ENCODE data around the gene EPHA7. TPM values are rescaled to one million over a fixed set of nuclear protein-coding genes. Genes with fewer than 3 reads are reported as not detected.
A peak's percentile ranks its signal among the peaks of the same experiment; 100 is the strongest.

EPHA7 gene
- 0.10 TPM for total RNA-seq
- long read RNA-seq, result 0 reads

DNA sequence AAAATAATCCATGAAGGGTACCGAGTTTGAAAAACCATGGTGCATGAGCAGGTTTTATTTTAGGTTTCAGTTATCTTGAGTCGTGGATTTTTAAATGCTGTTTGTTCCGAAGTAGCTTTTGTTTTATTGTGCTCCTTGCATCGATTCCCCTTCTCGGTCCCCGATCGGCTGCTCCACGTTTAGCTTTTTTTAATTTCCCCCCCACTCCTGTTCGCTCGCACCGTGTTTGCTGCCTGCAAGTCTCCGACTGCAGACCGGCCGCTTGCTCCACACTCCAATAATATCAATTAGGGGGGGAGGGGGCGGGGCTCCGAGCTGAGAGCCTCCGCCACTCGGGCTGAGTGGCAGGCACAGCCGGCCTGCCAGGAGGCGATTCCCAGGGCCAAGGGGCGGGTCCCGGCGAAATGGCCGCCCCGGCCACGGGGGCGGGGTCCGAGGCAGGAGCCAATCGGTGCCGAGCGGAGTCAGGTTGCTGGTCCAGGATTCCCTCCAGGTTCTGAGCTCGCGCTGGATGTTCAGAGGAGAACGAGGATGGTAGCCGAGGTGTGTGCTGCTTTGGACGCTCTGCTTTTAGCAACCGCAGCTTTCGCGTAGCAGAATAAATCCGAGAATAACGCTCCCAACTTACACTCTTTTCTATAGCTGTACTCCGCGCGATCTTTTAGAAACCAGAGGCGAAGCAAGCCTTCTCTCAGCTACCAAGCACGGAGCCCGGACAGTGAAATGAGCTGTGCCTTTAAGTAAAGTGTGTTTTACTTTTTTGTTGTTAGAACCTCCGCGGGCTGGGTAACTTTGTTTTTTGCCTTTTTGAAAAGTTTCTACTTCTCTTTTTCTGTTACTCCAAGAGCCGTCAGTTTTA is at the start of gene EPHA7:
Gene EPHA7, minus strand, starts transcription at position 256 of the 859 bp plus-strand sequence. Its CDS starts 218 bp downstream, at position 38.
- peak; percentile 93 for DNase-seq (ENCODE audit: low spot score)

DNA sequence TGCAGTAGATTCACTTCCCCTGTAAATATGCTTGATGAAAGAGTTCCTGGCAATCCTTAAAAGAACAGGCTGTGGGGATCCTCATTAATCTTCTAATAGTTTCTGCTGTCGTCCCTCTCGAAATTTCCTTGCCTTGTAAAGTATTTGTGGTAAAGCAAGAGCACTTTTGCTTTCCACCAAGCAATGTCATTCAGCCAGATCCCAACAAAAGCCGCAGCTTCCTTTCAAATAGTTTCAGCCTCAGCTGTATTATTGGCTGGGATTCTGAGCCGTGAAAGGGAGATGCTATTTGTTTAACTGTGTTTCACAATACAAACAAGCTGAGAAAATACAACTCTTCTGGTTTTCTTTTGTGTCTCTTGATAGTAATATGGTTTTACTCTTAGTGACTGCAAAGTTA is 48.9 kb upstream of the EPHA7 start:
- DNase-seq (ENCODE audit: low spot score), result no peak

DNA sequence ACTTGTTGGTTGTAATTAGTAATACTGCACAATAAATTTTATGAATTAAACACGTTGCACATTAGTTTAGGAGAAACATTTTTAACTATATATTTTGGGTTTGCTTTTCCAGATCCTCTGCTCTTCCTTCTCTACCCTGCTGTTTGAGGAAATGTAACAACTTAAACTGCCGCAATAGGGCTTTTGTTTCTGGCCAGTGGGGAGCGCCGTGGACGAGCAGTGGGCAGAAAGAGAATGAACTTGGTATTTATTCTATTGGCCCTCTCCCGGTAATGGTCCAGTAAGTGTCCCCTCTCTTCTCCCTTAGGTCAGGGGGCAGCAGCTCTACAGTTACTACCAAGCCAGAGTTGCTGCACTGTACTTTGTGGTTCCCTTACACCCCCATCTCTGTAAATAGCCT is 35.2 kb upstream of the EPHA7 start:
- DNase-seq (ENCODE audit: low spot score), result no peak

DNA sequence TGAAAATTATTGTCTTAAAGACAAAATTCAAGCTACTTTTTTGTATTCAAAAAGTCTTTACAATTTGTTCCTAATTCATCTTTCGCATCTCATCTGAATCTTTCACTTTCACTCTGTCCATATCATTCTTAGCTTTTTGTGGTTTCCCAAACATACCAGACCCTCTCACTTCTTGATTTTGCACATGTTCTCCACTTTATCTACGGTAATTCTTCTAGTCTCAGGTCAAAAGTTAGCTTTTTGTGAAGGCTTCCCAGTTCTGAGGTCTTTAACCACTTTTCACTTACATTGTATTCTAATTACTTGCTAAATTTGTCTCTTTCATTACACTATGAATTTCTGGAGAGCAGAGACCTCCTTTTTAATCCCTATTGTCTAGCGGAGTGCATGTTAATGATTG is 34.6 kb upstream of the EPHA7 start:
- DNase-seq (ENCODE audit: low spot score), result no peak

DNA sequence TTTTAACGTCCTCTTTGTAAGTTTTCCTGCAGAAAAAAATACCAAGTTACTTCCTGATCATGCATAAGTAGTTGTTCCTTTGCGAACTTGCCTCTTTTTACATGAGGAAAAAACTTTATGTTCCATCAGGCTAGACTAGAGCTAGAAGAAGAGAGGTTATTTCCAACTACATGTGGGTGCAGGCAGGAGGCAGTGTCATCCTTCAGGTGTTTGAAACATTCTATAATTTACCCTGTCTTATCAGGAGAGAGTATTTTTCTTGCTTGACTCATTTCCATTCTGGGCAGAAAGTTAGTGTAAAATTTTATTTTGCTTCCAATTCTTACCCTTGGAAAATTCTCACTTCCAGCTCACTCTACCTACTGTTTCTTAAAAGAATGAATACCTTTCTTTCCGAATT is 28.5 kb upstream of the EPHA7 start:
- no peak for DNase-seq (ENCODE audit: low spot score)

DNA sequence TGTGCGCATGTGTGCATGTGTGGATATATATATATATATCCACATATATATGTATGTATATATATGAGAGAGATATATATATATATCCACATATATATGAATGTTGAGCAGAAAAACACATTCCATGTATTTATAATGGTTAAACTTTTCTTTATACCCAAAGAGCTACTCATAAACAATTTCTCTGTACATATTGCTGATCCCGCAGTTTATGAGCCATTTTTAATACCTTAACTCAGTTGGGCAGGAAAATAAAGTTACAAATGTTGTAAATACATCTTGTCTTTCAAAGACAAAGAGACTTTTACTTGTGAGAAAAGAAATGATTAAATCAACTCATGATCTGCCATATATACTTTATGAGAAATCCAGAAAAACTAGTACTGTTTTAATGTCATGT is 18.1 kb upstream of the EPHA7 start:
- DNase-seq (ENCODE audit: low spot score), result no peak

DNA sequence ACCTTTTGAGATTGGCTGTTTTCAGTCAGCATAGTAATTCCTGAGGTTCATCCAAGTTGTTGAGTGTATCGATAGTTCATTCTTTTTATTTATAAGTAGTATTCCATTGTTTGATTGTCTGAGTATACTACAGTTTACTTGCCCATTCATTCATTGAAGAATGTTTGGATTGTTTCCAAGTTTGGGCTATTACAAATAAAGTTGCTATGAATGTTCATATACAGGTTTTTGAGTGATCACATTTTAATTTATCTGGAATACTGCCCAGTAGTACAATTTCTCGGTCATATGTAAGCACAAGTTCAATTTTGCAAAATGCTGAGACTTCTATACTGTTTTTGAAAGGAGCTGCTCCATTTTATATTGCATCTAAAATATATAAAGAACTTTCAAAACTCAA is 14.2 kb upstream of the EPHA7 start:
- no peak for DNase-seq (ENCODE audit: low spot score)

DNA sequence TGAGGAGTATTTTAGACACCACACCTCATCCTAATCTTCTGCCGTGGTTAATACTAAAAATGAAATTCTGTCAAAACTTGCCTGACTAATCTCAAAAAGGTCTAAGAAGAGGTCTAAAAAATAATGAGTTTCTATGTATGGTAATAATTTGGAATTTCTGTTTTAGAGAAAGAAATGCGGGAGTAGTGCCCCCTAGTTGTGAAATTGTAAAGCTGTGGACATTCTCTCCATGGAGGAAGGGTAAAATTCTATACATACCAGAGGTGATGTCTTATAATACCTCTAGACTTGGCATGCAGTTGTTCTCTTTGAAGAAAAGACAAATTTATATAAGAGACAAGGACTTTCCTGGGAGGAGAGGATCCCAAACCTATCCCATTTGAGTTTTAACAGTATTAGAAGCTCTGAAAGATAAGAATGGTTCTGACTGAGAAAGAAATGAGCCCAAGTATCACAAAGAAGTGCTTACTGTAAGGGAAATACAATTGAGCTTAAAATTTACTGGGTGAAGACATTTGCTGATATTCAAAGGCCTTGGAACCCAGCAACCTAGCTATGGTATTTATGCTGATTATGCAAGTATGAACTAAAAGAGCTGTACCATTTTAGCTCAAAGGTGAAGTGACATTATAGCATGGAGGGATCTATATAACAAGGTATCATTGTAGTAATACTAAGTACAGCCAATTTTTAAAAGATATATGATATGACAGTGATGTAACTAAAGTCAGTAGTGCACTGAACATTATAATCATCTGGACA is 5.1 kb upstream of the EPHA7 start:
- no peak for DNase-seq (ENCODE audit: low spot score)

DNA sequence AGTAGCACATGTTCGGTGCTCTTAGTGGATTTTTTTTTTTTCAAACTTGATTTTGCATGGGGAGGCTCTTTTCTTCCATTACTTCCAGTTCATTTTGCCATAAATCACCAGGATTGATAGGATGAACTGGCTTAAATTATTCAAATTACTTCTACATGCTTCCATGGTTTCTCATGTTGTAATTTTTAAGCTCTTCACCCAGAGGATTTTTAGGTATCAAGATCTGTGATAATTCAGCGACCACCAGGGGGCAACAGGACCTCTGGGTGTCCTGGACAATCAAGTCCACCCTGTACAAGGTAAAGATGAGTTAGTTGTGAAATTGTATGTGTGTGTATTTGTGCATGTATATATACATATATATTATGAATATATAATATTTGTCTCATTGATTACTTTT is 4.2 kb upstream of the EPHA7 start:
- no peak for DNase-seq (ENCODE audit: low spot score)

DNA sequence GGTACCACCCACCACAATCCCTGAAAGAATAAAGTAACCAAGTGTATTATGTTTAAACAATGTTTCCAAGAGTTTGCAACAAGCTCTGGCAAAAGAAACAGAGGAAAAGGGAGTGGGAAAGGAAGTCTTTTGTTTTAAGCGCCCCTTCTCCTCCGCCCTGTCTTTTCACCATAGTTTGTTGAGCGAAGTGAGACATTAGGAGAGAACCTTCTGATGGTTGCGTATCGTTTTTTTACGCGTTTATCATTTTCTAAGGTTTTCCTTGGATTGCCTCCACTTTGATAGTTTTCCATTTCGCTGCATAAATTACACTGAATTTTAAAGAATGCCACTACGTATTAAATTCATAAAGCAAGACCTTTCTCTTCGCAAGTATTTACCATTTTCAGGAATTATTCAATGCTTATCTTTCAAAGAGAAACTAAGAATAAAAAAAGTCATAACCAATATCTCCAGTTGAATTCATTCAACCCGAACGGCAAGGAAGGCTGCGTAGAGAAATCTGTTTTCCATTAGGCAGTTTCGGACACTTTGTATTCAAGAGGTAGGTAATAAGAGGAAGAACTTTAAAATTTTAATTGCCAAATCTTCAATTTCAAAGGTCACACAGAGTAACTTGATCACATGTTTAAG is 920 bp upstream of the EPHA7 start:
- no peak for DNase-seq (ENCODE audit: low spot score)

DNA sequence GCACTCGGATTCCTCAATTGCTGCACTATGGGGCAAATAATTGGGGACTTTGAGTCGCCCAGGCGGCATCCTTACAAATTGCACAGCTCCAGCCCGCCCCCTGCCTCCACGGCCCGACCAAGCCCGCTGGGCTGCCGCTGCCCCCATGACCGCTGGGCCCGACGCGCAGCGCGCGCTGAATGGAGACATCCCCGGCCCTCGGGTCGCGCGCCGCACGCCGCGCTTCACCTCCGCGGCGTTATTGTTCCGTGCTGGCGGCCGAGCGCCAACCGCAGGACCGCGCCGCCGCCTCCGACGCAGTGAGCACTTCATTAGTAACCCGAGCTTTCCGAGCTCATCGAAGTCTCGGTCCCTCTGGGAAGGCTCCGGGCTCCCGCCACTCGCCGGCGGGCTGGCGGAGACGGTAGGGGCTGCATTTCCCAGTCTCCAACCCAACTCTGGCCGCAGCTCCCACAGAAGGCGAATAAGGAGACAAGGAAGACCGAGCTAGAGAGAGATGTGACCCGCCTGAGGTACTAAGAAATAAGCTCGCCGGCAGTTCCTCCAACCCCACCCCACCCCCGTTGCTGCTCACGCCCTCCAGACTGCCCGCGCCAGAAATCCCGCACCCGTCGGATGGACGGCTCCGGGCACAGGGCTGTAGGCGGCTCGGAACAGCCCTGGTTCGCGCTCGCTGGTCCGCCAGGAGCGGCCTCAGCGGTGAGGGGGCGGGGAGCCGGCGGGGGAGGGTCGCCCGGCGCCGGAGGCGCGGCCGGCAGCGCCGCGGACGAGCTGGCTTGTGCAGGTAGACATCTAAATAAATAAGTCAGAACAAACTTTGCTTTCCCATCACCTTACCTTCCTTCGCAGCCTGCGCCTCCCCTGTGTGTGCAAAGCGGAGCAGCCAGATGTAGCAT is 703 bp downstream of the EPHA7 start:
- DNase-seq (ENCODE audit: low spot score), result peak; percentile 84

DNA sequence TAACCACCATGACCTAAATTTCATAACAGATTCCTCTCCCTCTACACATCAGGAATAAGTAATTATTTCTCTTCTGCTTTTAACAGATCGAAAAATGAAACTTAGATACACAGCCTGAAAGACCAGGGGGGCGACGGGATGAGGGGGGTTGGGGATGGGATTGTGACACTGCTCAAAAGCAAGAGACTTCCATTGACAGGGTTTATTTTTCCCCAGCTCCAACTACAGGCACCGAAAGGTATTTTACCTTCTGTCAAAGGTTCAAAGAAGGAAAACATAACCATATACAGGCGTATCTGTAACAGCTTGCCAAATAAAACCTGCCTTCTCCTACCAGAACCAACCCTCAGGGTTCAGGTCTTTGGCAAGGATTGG is 1.3 kb downstream of the EPHA7 start:
- no peak for DNase-seq (ENCODE audit: low spot score)

DNA sequence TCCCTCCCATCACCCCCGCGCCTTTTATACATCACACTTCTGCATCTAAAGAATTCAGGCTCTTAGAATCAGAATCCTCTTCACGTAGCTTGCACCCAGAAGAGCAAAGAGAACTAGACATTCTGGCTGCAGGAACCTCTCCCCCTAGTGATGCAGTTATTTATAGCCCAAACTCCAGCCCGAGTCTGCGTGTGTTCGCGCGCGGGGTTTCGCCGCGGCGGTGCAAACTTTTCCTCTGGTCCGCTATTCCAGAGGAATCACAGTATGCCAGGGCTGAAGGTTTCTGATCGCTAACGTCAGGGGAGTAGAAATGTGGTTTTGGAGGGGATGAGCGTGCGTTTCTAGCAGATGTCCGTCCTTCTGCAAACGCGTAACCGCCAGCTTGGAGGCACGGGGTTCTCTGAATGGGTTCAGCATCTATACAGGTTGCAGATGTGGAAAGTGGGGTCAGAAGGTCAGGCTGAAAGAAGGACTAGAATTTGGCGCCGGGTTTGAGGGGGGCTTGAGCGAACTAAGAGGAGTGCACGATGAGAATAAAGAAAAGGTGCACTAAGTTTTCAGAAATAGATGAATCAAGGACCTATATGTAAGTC is 1.8 kb downstream of the EPHA7 start:
- no peak for DNase-seq (ENCODE audit: low spot score)

DNA sequence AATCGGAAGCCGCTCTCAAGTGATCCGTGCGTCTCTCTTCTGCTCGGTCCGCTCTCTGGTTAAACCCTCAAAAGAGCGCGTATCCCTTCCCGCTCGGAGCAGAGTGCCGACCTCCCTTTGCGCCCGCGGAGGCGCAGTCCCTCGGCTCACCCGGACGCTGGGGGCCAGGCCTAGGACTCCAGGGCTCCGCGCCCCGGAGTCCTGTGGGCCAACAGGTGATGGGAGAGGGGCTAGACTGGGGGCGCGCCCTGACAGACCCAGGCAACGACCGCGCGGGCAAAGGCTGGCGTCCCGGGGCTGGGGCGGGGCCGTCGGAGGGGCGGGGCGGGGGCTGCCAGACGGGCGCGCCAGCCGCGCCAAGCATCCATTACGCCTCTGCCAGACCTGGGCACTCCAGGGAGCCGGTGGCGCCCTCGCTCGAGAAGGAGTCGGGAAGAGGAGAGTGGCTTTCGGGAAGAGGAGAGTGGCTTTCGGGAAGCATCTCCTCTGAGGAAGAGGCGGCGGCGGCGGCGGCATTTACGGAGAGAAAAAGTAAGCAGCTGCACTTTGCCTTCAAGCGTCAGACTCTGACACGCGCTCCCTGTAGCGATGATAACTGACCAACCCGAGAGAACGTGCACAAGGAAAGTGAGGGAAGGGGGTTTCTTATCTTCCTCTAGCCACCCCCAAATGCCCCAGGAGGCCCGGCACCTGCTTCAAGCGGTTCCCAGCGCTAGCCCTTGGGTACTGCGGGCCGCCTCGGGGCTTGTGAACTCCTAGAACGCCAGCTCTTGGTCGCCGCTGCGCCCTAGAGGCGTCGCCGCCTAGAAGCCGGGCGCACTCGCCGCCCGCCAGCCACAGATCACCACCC is 2.6 kb downstream of the EPHA7 start:
- DNase-seq (ENCODE audit: low spot score), result peak; percentile 84

DNA sequence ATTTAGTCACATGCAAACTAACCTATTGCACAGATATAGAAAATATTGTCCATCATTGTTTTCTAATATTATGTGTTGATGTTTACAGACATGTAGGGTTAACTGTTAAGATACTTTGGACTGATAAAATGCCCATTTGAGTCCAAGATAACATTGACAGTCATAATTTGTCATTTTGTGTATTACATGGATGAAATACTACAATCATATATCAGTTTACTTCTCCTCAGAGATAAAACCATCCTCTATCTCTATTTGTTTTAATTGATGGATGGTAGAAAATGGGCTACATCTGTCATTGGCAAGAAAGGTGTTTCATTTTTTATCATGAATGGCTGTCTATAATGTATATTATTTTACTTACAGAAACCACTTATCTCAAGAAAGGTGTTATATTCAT is 6.2 kb downstream of the EPHA7 start:
- no peak for DNase-seq (ENCODE audit: low spot score)

DNA sequence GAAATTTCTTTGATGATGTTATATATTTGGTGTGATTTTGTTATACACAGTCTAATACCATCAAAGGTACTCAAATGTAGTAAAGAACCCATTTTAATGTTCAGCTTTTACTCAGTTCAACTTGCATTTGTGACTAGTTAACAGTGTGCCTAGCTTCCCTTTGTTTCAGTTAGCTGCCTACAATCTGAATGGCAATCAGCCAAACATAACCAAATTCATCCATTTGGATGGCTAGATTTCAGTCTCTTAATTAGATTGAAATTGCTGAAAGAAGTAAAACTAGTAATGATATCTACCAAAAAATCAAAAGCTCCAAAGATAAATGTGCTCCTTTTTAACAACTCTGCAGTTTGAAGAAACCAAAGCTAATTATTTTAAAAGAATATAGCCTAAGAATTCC is 6.9 kb downstream of the EPHA7 start:
- DNase-seq (ENCODE audit: low spot score), result no peak

DNA sequence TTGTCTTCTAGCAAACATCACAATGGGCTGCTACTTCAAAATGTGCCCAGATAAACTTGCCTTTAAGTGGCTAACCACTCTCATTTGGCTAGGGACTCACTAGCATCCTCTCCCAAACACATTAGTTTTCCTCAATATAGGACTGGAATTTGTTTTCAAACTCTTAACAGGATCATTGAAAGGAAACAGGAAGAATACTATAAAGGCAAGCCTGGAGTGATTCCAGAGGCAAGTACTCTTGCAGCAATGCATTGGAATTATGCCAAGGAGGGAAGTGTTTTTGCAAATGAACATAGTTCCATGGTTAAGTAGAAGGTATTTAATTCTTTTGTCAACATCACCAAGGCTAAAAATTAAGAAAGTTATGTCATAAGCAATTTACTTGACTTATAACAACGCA is 12.2 kb downstream of the EPHA7 start:
- no peak for DNase-seq (ENCODE audit: low spot score)

DNA sequence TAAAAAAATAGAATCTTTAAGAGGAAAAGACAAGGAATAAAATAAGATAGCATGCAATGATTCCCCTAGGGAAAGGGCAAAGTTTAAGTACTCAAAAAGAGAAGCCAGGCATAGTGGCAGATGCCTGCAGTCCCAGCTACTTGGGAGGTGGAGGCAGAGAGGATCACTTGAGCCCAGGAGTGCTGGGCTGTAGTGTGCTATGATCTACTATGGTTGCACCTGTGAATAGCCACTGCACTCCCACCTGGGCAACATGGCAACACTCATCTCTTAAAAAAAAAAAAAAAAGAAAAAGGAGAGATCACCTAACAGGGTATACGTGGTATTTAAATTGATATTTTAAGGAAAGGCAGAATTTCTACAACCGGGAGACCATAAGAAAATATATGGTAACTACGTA is 16.0 kb downstream of the EPHA7 start:
- no peak for DNase-seq (ENCODE audit: low spot score)

DNA sequence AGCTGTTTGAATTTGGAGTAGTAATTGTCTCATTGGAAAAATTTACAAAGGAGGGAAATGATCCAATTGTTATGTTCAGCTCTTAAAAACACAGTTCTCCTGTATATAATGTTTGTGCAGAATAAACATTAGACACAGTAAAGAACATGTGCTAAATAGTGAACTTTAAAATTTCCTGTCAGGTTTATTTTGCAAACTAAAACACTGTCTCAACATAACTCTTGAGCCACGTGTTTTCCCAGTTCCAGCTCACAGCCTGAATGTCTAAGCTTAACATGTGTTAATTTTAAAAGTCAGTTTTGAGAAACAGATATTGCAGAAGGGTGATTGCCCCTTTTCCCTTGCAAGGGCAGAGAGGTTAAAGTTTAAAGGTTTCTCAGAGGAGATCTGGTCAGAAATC is 20.6 kb downstream of the EPHA7 start:
- no peak for DNase-seq (ENCODE audit: low spot score)

DNA sequence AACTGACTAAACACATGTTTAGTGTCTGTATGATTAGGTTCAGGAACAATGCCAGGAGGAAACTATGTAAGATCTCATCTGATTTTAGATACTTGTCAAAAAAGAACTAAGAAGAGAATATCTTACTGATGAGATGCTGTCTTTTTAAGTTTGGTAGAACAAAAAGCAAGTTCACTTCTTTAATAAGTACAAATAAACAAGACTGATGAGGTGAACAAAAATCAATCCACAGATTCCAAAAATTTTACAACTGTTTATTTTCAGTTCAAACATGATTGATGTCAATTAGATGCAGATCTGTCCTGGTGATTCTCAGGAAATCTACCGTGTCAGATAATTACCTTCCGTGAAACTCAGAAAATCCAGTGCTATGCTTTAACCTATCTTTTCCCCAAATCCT is 24.9 kb downstream of the EPHA7 start:
- no peak for DNase-seq (ENCODE audit: low spot score)

All from mesenteric fat pad (tissue), 1 donor.